ENCODE measurements around the gene PCGF1.
A peak's percentile ranks its signal among the peaks of the same experiment; 100 is the strongest.

PCGF1 gene

GRCh38 chr2:74530239-74531187 lies 23.0 kb upstream of the PCGF1 start:
- Histone ChIP-seq H3K27ac (ENCODE audit: low read depth, low read length, poor library complexity, severe bottlenecking) (peak overlapping the region; percentile 55), H4K20me1 (ENCODE audit: insufficient read depth, low read length) (no peaks in the 10 kb centered on the region), H3K79me2 (ENCODE audit: insufficient read depth, low read length) (peaks cover 10% of the 10 kb centered on the region), H3K9ac (ENCODE audit: low read length) (peak overlapping the region; percentile 99), H2AFZ (ENCODE audit: low read length) (no peak overlapping the region), H3K27me3 (ENCODE audit: insufficient read depth, low read length) (no peaks in the 10 kb centered on the region), H3K4me3 (ENCODE audit: low read depth, low read length, poor library complexity, severe bottlenecking) (peak overlapping the region; percentile 91), H3K9me2 (ENCODE audit: low read depth, low read length) (no peaks in the 10 kb centered on the region), H3K4me1 (ENCODE audit: insufficient read depth, low read length, severe bottlenecking) (peaks cover 29% of the 10 kb centered on the region), H3K36me3 (ENCODE audit: insufficient read depth, low read length) (peaks cover 57% of the 10 kb centered on the region), H3K4me2 (ENCODE audit: low read length) (peak overlapping the region; percentile 95), H3F3A (ENCODE audit: insufficient read depth, low read length) (no peaks in the 10 kb centered on the region), H3K9me3 (ENCODE audit: low read length) (no peaks in the 10 kb centered on the region)
- TF ChIP-seq CTCF (IDR thresholded peaks at IDR 0.05; ENCODE audit: low read length), result no peak
- no peak for TF ChIP-seq EZH2 (IDR thresholded peaks at IDR 0.05; ENCODE audit: borderline replicate concordance, low read length)

GRCh38 chr2:74529357-74530238 lies 22.1 kb upstream of the PCGF1 start, which contains the start of the genes AUP1 and HTRA2:
TSS of gene AUP1 (minus strand) at chr2:74529706. CDS start at chr2:74529629, 77 bp downstream.
TSS of gene HTRA2 (plus strand) at chr2:74529933. CDS start at chr2:74530007, 74 bp downstream.
- H3K4me3 ChIP-seq (ENCODE audit: low read depth, low read length, poor library complexity, severe bottlenecking), result peak within 1 kb of the TSS; percentile 91
- H2AFZ ChIP-seq (ENCODE audit: low read length), result no peak within 1 kb of the TSS
- H3K79me2 ChIP-seq (ENCODE audit: insufficient read depth, low read length), result peaks cover 10% of the 10 kb centered on the region
- H3K9ac ChIP-seq (ENCODE audit: low read length), result peak within 1 kb of the TSS; percentile 99
- H3K27me3 ChIP-seq (ENCODE audit: insufficient read depth, low read length), result no peaks in the 10 kb centered on the region
- TF ChIP-seq EZH2 (IDR thresholded peaks at IDR 0.05; ENCODE audit: borderline replicate concordance, low read length) (no peak), CTCF (IDR thresholded peaks at IDR 0.05; ENCODE audit: low read length) (no peak)
- peaks cover 59% of the 10 kb centered on the region for H3K36me3 ChIP-seq (ENCODE audit: insufficient read depth, low read length)
- no peaks in the 10 kb centered on the region for H3K9me2 ChIP-seq (ENCODE audit: low read depth, low read length)
- H3K4me1 ChIP-seq (ENCODE audit: insufficient read depth, low read length, severe bottlenecking), result peaks cover 29% of the 10 kb centered on the region
- no peaks in the 10 kb centered on the region for H3F3A ChIP-seq (ENCODE audit: insufficient read depth, low read length)
- no peaks in the 10 kb centered on the region for H3K9me3 ChIP-seq (ENCODE audit: low read length)
- peak within 1 kb of the TSS; percentile 78 for H3K27ac ChIP-seq (ENCODE audit: low read depth, low read length, poor library complexity, severe bottlenecking)
- no peaks in the 10 kb centered on the region for H4K20me1 ChIP-seq (ENCODE audit: insufficient read depth, low read length)
- peak within 1 kb of the TSS; percentile 95 for H3K4me2 ChIP-seq (ENCODE audit: low read length)

GRCh38 chr2:74528600-74529356 lies 21.3 kb upstream of the PCGF1 start:
- no peak overlapping the region for H2AFZ ChIP-seq (ENCODE audit: low read length)
- TF ChIP-seq EZH2 (IDR thresholded peaks at IDR 0.05; ENCODE audit: borderline replicate concordance, low read length) (no peak), CTCF (IDR thresholded peaks at IDR 0.05; ENCODE audit: low read length) (0 out of 2 replicates have a peak, but pooled peaks have one; percentile 18)

More at GRCh38 chr2:74528600-74529356, 21.3 kb upstream of the PCGF1 start:
- H3K36me3 ChIP-seq (ENCODE audit: insufficient read depth, low read length), result peaks cover 59% of the 10 kb centered on the region
- no peaks in the 10 kb centered on the region for H3K27me3 ChIP-seq (ENCODE audit: insufficient read depth, low read length)
- H3K9me2 ChIP-seq (ENCODE audit: low read depth, low read length), result no peaks in the 10 kb centered on the region
- H3K27ac ChIP-seq (ENCODE audit: low read depth, low read length, poor library complexity, severe bottlenecking), result peak overlapping the region; percentile 78
- H3K4me3 ChIP-seq (ENCODE audit: low read depth, low read length, poor library complexity, severe bottlenecking), result peak overlapping the region; percentile 91
- H3F3A ChIP-seq (ENCODE audit: insufficient read depth, low read length), result no peaks in the 10 kb centered on the region
- H3K9ac ChIP-seq (ENCODE audit: low read length), result peak overlapping the region; percentile 99
- H3K4me2 ChIP-seq (ENCODE audit: low read length), result peak overlapping the region; percentile 93
- no peaks in the 10 kb centered on the region for H4K20me1 ChIP-seq (ENCODE audit: insufficient read depth, low read length)
- H3K79me2 ChIP-seq (ENCODE audit: insufficient read depth, low read length), result peaks cover 10% of the 10 kb centered on the region
- peaks cover 29% of the 10 kb centered on the region for H3K4me1 ChIP-seq (ENCODE audit: insufficient read depth, low read length, severe bottlenecking)
- no peaks in the 10 kb centered on the region for H3K9me3 ChIP-seq (ENCODE audit: low read length)
